Activated naive CD8-positive, alpha-beta T cell (primary cell): ENCODE measurements around the gene CALY.
"Not testable (repeated sequence)": the region's sequence is repeated elsewhere in the genome, so short reads cannot be mapped to it uniquely, and the experiment has no call there.

Source experiments
- H3K27ac Mint-ChIP-seq: one replicate; pipeline ENCODE4 v1.8.0; 2021; ENCODE audit warnings: mixed read lengths
- H3K27me3 Mint-ChIP-seq: one replicate; pipeline ENCODE4 v1.8.0; 2021; ENCODE audit warnings: mixed read lengths
- H3K36me3 Mint-ChIP-seq: one replicate; pipeline ENCODE4 v1.8.0; 2021; ENCODE audit warnings: mixed read lengths
- H3K4me1 Mint-ChIP-seq: one replicate; pipeline ENCODE4 v1.8.0; 2021; ENCODE audit warnings: low read depth, mixed read lengths
- H3K4me3 Mint-ChIP-seq: one replicate; pipeline ENCODE4 v1.8.0; 2021; ENCODE audit warnings: mild to moderate bottlenecking, mixed read lengths
- H3K9me3 Mint-ChIP-seq: one replicate; pipeline ENCODE4 v1.8.0; 2021; ENCODE audit warnings: low read depth, mixed read lengths

CALY gene

GRCh38 chr10:133334503-133335245, 2.0 kb downstream of the CALY start:
- peak overlapping the region; percentile 86 for H3K4me3 Mint-ChIP-seq
- peak overlapping the region; percentile 46 for H3K27ac Mint-ChIP-seq

GRCh38 chr10:133332936-133333699, 3.6 kb downstream of the CALY start:
- no peaks in the 10 kb centered on the region for H3K9me3 Mint-ChIP-seq
- H3K27ac Mint-ChIP-seq: no peak overlapping the region
- no peak overlapping the region for H3K4me3 Mint-ChIP-seq
- no peaks in the 10 kb centered on the region for H3K36me3 Mint-ChIP-seq
- peaks cover 10% of the 10 kb centered on the region for H3K4me1 Mint-ChIP-seq
- H3K27me3 Mint-ChIP-seq: peaks cover 5% of the 10 kb centered on the region

More at GRCh38 chr10:133334503-133335245, 2.0 kb downstream of the CALY start:
- no peaks in the 10 kb centered on the region for H3K36me3 Mint-ChIP-seq
- H3K27me3 Mint-ChIP-seq: no peaks in the 10 kb centered on the region
- peaks cover 8% of the 10 kb centered on the region for H3K4me1 Mint-ChIP-seq
- H3K9me3 Mint-ChIP-seq: no peaks in the 10 kb centered on the region

- Mint-ChIP-seq H3K4me1 (peaks cover 16% of the 10 kb centered on the region), H3K36me3 (no peaks in the 10 kb centered on the region), H3K27ac (no peak overlapping the region), H3K4me3 (no peak overlapping the region), H3K9me3 (no peaks in the 10 kb centered on the region), H3K27me3 (peaks cover 11% of the 10 kb centered on the region)
These were observed 7.0 kb downstream of the CALY start for GRCh38 chr10:133329491-133330202.

- no peak overlapping the region for H3K4me3 Mint-ChIP-seq
- no peaks in the 10 kb centered on the region for H3K9me3 Mint-ChIP-seq
- no peak overlapping the region for H3K27ac Mint-ChIP-seq
- H3K36me3 Mint-ChIP-seq: no peaks in the 10 kb centered on the region
- H3K4me1 Mint-ChIP-seq: peaks cover 13% of the 10 kb centered on the region
- H3K27me3 Mint-ChIP-seq: peaks cover 11% of the 10 kb centered on the region
These were observed 8.0 kb downstream of the CALY start for GRCh38 chr10:133328358-133329343.

GRCh38 chr10:133327651-133328357, 8.9 kb downstream of the CALY start:
- Mint-ChIP-seq H3K4me1 (peaks cover 13% of the 10 kb centered on the region), H3K27ac (no peak overlapping the region), H3K4me3 (no peak overlapping the region), H3K27me3 (peaks cover 11% of the 10 kb centered on the region), H3K9me3 (no peaks in the 10 kb centered on the region), H3K36me3 (no peaks in the 10 kb centered on the region)

- peaks cover 11% of the 10 kb centered on the region for H3K27me3 Mint-ChIP-seq
- H3K9me3 Mint-ChIP-seq: no peaks in the 10 kb centered on the region
- no peak overlapping the region for H3K27ac Mint-ChIP-seq
- H3K4me3 Mint-ChIP-seq: peak overlapping the region; percentile 34
- peaks cover 13% of the 10 kb centered on the region for H3K4me1 Mint-ChIP-seq
- H3K36me3 Mint-ChIP-seq: no peaks in the 10 kb centered on the region
These were observed 9.7 kb downstream of the CALY start for GRCh38 chr10:133326745-133327650.

- Mint-ChIP-seq H3K27me3 (peaks cover 11% of the 10 kb centered on the region), H3K27ac (no peak overlapping the region), H3K36me3 (no peaks in the 10 kb centered on the region), H3K4me1 (peaks cover 13% of the 10 kb centered on the region), H3K9me3 (no peaks in the 10 kb centered on the region), H3K4me3 (peak overlapping the region; percentile 13)
These were observed 10.5 kb downstream of the CALY start for GRCh38 chr10:133326223-133326551.

- H3K4me1 Mint-ChIP-seq: peaks cover 13% of the 10 kb centered on the region
- H3K9me3 Mint-ChIP-seq: no peaks in the 10 kb centered on the region
- peak overlapping the region; percentile 82 for H3K4me3 Mint-ChIP-seq
- H3K27ac Mint-ChIP-seq: no peak overlapping the region
- no peaks in the 10 kb centered on the region for H3K36me3 Mint-ChIP-seq
- H3K27me3 Mint-ChIP-seq: peaks cover 11% of the 10 kb centered on the region
These were observed 11.1 kb downstream of the CALY start for GRCh38 chr10:133325440-133326222.

- no peak overlapping the region for H3K4me3 Mint-ChIP-seq
- peaks cover 16% of the 10 kb centered on the region for H3K27me3 Mint-ChIP-seq
- no peak overlapping the region for H3K27ac Mint-ChIP-seq
- H3K9me3 Mint-ChIP-seq: no peaks in the 10 kb centered on the region
- peaks cover 11% of the 10 kb centered on the region for H3K4me1 Mint-ChIP-seq
- H3K36me3 Mint-ChIP-seq: no peaks in the 10 kb centered on the region
These were observed 11.8 kb downstream of the CALY start for GRCh38 chr10:133324857-133325260.

- H3K4me3 Mint-ChIP-seq: no peak overlapping the region
- peaks cover 16% of the 10 kb centered on the region for H3K27me3 Mint-ChIP-seq
- H3K9me3 Mint-ChIP-seq: no peaks in the 10 kb centered on the region
- no peaks in the 10 kb centered on the region for H3K36me3 Mint-ChIP-seq
- peaks cover 11% of the 10 kb centered on the region for H3K4me1 Mint-ChIP-seq
- H3K27ac Mint-ChIP-seq: no peak overlapping the region
These were observed 12.4 kb downstream of the CALY start for GRCh38 chr10:133324198-133324792.

- H3K4me3 Mint-ChIP-seq, H3K27ac Mint-ChIP-seq, H3K36me3 Mint-ChIP-seq, H3K9me3 Mint-ChIP-seq: not testable (repeated sequence)
- Mint-ChIP-seq H3K4me1 (peaks cover 12% of the 10 kb centered on the region), H3K27me3 (peaks cover 14% of the 10 kb centered on the region)
These were observed 14.5 kb downstream of the CALY start for GRCh38 chr10:133322064-133322709.
